IPS-20b (cell line): ENCODE data around the gene SPECC1.
"Not testable (repeated sequence)": the region's sequence is repeated elsewhere in the genome, so short reads cannot be mapped to it uniquely, and the experiment has no call there.

Source experiments
- H3K27ac ChIP-seq: one replicate; pipeline ENCODE4 v1.5.1; 2013; ENCODE audit warnings: low read length
- H3K27me3 ChIP-seq: 2 replicates; pipeline ENCODE4 v1.6.1; 2013; ENCODE audit warnings: mild to moderate bottlenecking, low read length, inconsistent platforms; ENCODE audit not compliant: insufficient read depth
- H3K36me3 ChIP-seq: 2 replicates; pipeline ENCODE4 v1.6.1; 2013; ENCODE audit warnings: low read depth, mild to moderate bottlenecking, inconsistent platforms, low read length, moderate library complexity; ENCODE audit not compliant: insufficient read depth
- H3K4me1 ChIP-seq: 2 replicates; pipeline ENCODE4 v1.6.1; 2013; ENCODE audit warnings: mild to moderate bottlenecking, control low read depth, inconsistent platforms, low read length, moderate library complexity; ENCODE audit not compliant: insufficient read depth
- H3K4me3 ChIP-seq: 2 replicates; pipeline ENCODE4 v1.5.1; 2013; ENCODE audit warnings: mild to moderate bottlenecking, low read length, inconsistent platforms
- H3K9ac ChIP-seq: 2 replicates; pipeline ENCODE4 v1.6.1; 2013; ENCODE audit warnings: low read depth, mild to moderate bottlenecking, inconsistent platforms, low read length, moderate library complexity
- H3K9me3 ChIP-seq: 2 replicates; pipeline ENCODE4 v1.6.1; 2013; ENCODE audit warnings: mild to moderate bottlenecking, low read depth, low read length, inconsistent platforms; ENCODE audit not compliant: insufficient read depth

SPECC1 gene

GRCh38 chr17:20105539-20106280 lies 96.6 kb downstream of the SPECC1 start:
- Histone ChIP-seq H3K36me3 (no peaks in the 10 kb centered on the region), H3K9ac (no peak overlapping the region), H3K9me3 (no peaks in the 10 kb centered on the region), H3K27ac (no peak overlapping the region), H3K4me3 (no peak overlapping the region), H3K27me3 (no peaks in the 10 kb centered on the region), H3K4me1 (no peaks in the 10 kb centered on the region)

GRCh38 chr17:20106446-20106845 lies 97.3 kb downstream of the SPECC1 start:
- not testable (repeated sequence) for H3K9me3 ChIP-seq, H3K27me3 ChIP-seq, H3K4me1 ChIP-seq, H3K36me3 ChIP-seq, H3K9ac ChIP-seq, H3K27ac ChIP-seq, H3K4me3 ChIP-seq

- no peak overlapping the region for H3K27ac ChIP-seq
- H3K9ac ChIP-seq: no peak overlapping the region
- no peaks in the 10 kb centered on the region for H3K27me3 ChIP-seq
- no peaks in the 10 kb centered on the region for H3K4me1 ChIP-seq
- no peaks in the 10 kb centered on the region for H3K9me3 ChIP-seq
- no peak overlapping the region for H3K4me3 ChIP-seq
- H3K36me3 ChIP-seq: no peaks in the 10 kb centered on the region
These were observed 99.9 kb downstream of the SPECC1 start for GRCh38 chr17:20109076-20109475.

GRCh38 chr17:20111538-20111937 lies 102.4 kb downstream of the SPECC1 start:
- H3K9me3 ChIP-seq: no peaks in the 10 kb centered on the region
- H3K36me3 ChIP-seq: no peaks in the 10 kb centered on the region
- no peaks in the 10 kb centered on the region for H3K4me1 ChIP-seq
- H3K4me3 ChIP-seq: no peak overlapping the region
- no peak overlapping the region for H3K9ac ChIP-seq
- no peaks in the 10 kb centered on the region for H3K27me3 ChIP-seq
- no peak overlapping the region for H3K27ac ChIP-seq

GRCh38 chr17:20114466-20114865 lies 105.3 kb downstream of the SPECC1 start:
- no peaks in the 10 kb centered on the region for H3K4me1 ChIP-seq
- no peak overlapping the region for H3K9ac ChIP-seq
- H3K27ac ChIP-seq: no peak overlapping the region
- no peaks in the 10 kb centered on the region for H3K27me3 ChIP-seq
- H3K4me3 ChIP-seq: no peak overlapping the region
- no peaks in the 10 kb centered on the region for H3K36me3 ChIP-seq
- no peaks in the 10 kb centered on the region for H3K9me3 ChIP-seq

- H3K4me1 ChIP-seq: no peaks in the 10 kb centered on the region
- H3K27ac ChIP-seq: no peak overlapping the region
- no peaks in the 10 kb centered on the region for H3K9me3 ChIP-seq
- no peaks in the 10 kb centered on the region for H3K27me3 ChIP-seq
- H3K36me3 ChIP-seq: no peaks in the 10 kb centered on the region
- H3K4me3 ChIP-seq: no peak overlapping the region
- H3K9ac ChIP-seq: no peak overlapping the region
These were observed 107.6 kb downstream of the SPECC1 start for GRCh38 chr17:20116683-20117309.

- no peaks in the 10 kb centered on the region for H3K9me3 ChIP-seq
- no peak overlapping the region for H3K9ac ChIP-seq
- H3K36me3 ChIP-seq: no peaks in the 10 kb centered on the region
- H3K27ac ChIP-seq: no peak overlapping the region
- no peaks in the 10 kb centered on the region for H3K27me3 ChIP-seq
- H3K4me3 ChIP-seq: no peak overlapping the region
- H3K4me1 ChIP-seq: no peaks in the 10 kb centered on the region
These were observed 109.1 kb downstream of the SPECC1 start for GRCh38 chr17:20118280-20118679.

- Histone ChIP-seq H3K27ac (no peak overlapping the region), H3K9me3 (no peaks in the 10 kb centered on the region), H3K36me3 (no peaks in the 10 kb centered on the region), H3K27me3 (no peaks in the 10 kb centered on the region), H3K9ac (no peak overlapping the region), H3K4me1 (no peaks in the 10 kb centered on the region), H3K4me3 (no peak overlapping the region)
These were observed 111.7 kb downstream of the SPECC1 start for GRCh38 chr17:20120836-20121235.

GRCh38 chr17:20121359-20122253 lies 112.4 kb downstream of the SPECC1 start:
- Histone ChIP-seq H3K4me1 (no peaks in the 10 kb centered on the region), H3K27ac (no peak overlapping the region), H3K36me3 (no peaks in the 10 kb centered on the region), H3K27me3 (no peaks in the 10 kb centered on the region), H3K4me3 (no peak overlapping the region), H3K9ac (no peak overlapping the region), H3K9me3 (no peaks in the 10 kb centered on the region)

- Histone ChIP-seq H3K9me3 (no peaks in the 10 kb centered on the region), H3K36me3 (no peaks in the 10 kb centered on the region), H3K4me1 (no peaks in the 10 kb centered on the region), H3K9ac (no peak overlapping the region), H3K27me3 (no peaks in the 10 kb centered on the region), H3K27ac (no peak overlapping the region), H3K4me3 (no peak overlapping the region)
These were observed 113.2 kb downstream of the SPECC1 start for GRCh38 chr17:20122254-20122879.

GRCh38 chr17:20123209-20123608 lies 114.0 kb downstream of the SPECC1 start:
- H3K4me3 ChIP-seq: no peak overlapping the region
- H3K36me3 ChIP-seq: no peaks in the 10 kb centered on the region
- H3K9me3 ChIP-seq: no peaks in the 10 kb centered on the region
- H3K9ac ChIP-seq: no peak overlapping the region
- no peak overlapping the region for H3K27ac ChIP-seq
- no peaks in the 10 kb centered on the region for H3K4me1 ChIP-seq
- H3K27me3 ChIP-seq: no peaks in the 10 kb centered on the region
